A673 (cell line): ENCODE data around the gene ZNF74.
"Not testable (repeated sequence)": the region's sequence is repeated elsewhere in the genome, so short reads cannot be mapped to it uniquely, and the experiment has no call there.

Source experiments
- EZH2 ChIP-seq: fragments of 200-600 bp; sonication (generic); IDR thresholded peaks from 2 replicates; pipeline ENCODE4 v1.6.1; 2017; ENCODE audit warnings: borderline replicate concordance, low read depth, mild to moderate bottlenecking, mixed read lengths, antibody characterized with exemption, low read length; ENCODE audit not compliant: poor library complexity, severe bottlenecking
- TF ChIP-seq, protein P1 (sequence below): fragments of 300-800, 200-600 bp; sonication (generic); conservative IDR thresholded peaks from 2 replicates; pipeline ENCODE4 v1.5.1; 2017; ENCODE audit warnings: low read depth, mild to moderate bottlenecking, antibody characterized with exemption, low read length, moderate library complexity, mixed read lengths

- TF ChIP-seq, protein P1, sequence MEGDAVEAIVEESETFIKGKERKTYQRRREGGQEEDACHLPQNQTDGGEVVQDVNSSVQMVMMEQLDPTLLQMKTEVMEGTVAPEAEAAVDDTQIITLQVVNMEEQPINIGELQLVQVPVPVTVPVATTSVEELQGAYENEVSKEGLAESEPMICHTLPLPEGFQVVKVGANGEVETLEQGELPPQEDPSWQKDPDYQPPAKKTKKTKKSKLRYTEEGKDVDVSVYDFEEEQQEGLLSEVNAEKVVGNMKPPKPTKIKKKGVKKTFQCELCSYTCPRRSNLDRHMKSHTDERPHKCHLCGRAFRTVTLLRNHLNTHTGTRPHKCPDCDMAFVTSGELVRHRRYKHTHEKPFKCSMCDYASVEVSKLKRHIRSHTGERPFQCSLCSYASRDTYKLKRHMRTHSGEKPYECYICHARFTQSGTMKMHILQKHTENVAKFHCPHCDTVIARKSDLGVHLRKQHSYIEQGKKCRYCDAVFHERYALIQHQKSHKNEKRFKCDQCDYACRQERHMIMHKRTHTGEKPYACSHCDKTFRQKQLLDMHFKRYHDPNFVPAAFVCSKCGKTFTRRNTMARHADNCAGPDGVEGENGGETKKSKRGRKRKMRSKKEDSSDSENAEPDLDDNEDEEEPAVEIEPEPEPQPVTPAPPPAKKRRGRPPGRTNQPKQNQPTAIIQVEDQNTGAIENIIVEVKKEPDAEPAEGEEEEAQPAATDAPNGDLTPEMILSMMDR: not testable (repeated sequence)
- TF ChIP-seq EZH2: not testable (repeated sequence)
Measured at GRCh38 chr22:20451129-20451778, 57.3 kb downstream of the ZNF74 start.
